CD8-positive, alpha-beta memory T cell (primary cell): ENCODE measurements around the gene IGSF10. TPM values are rescaled to one million over a fixed set of nuclear protein-coding genes. Genes with fewer than 3 reads are reported as not detected.

Source experiments
- CTCF ChIA-PET: fragments of 350-600 bp; sonication (Branson Sonifier 250); formaldehyde crosslinking; loops from one replicate; lab custom pipeline; 2021; ENCODE audit warnings: antibody characterized with exemption; lab: Charles Lee
- POLR2A ChIA-PET: fragments of 350-600 bp; sonication (Branson Sonifier 250); formaldehyde crosslinking; loops from one replicate; lab custom pipeline; 2021; ENCODE audit warnings: antibody characterized with exemption; lab: Charles Lee
- DNase-seq, 5 donors: peaks; one replicate each; pipeline versions ENCODE4 v3.0.0 to v3.0.0-alpha.2; 2020 to 2022; ENCODE audit warnings: mixed read lengths in 1 of 5
- H3K27ac ChIP-seq: one replicate; pipeline ENCODE4 v1.7.0; 2013; ENCODE audit warnings: low read depth, mild to moderate bottlenecking, low read length, moderate library complexity
- H3K27me3 ChIP-seq: 2 replicates; pipeline ENCODE4 v1.7.0; 2013; ENCODE audit warnings: low read length, mild to moderate bottlenecking; ENCODE audit not compliant: insufficient read depth, poor library complexity, severe bottlenecking
- H3K36me3 ChIP-seq: 2 replicates; pipeline ENCODE4 v1.7.0; 2013; ENCODE audit warnings: mild to moderate bottlenecking, low read length, moderate library complexity; ENCODE audit not compliant: insufficient read depth
- H3K4me1 ChIP-seq: 2 replicates; pipeline ENCODE4 v1.7.0; 2013; ENCODE audit warnings: mild to moderate bottlenecking, low read length, moderate library complexity; ENCODE audit not compliant: insufficient read depth
- H3K4me3 ChIP-seq: 2 replicates; pipeline ENCODE4 v1.7.0; 2013; ENCODE audit warnings: mild to moderate bottlenecking, low read length
- H3K9me3 ChIP-seq: 2 replicates; pipeline ENCODE4 v1.7.0; 2013; ENCODE audit warnings: mild to moderate bottlenecking, low read length
- H3K27ac Mint-ChIP-seq, 8 donors: one replicate each; pipeline ENCODE4 v1.8.0; 2020 to 2021; ENCODE audit warnings: mixed read lengths in 8 of 8, mild to moderate bottlenecking in 6 of 8, inconsistent platforms in 3 of 8, moderate library complexity in 3 of 8
- H3K27me3 Mint-ChIP-seq, 2 donors: one replicate each; pipeline ENCODE4 v1.8.0; 2020 to 2021; ENCODE audit warnings: mixed read lengths in 2 of 2, mild to moderate bottlenecking in 1 of 2, moderate library complexity in 1 of 2
- H3K36me3 Mint-ChIP-seq, 3 donors: one replicate each; pipeline ENCODE4 v1.8.0; 2020 to 2021; ENCODE audit warnings: mixed read lengths in 3 of 3, inconsistent platforms in 1 of 3, mild to moderate bottlenecking in 1 of 3
- H3K4me1 Mint-ChIP-seq, 3 donors: one replicate each; pipeline ENCODE4 v1.8.0; 2020 to 2021; ENCODE audit warnings: mixed read lengths in 3 of 3, inconsistent platforms in 1 of 3, mild to moderate bottlenecking in 1 of 3
- H3K4me3 Mint-ChIP-seq, 7 donors: one replicate each; pipeline ENCODE4 v1.8.0; 2020 to 2021; ENCODE audit warnings: mixed read lengths in 7 of 7, mild to moderate bottlenecking in 6 of 7, moderate library complexity in 4 of 7, inconsistent platforms in 2 of 7
- H3K9me3 Mint-ChIP-seq, 5 donors: one replicate each; pipeline ENCODE4 v1.8.0; 2020 to 2022; ENCODE audit warnings: mixed read lengths in 5 of 5, mild to moderate bottlenecking in 3 of 5, moderate library complexity in 2 of 5, inconsistent platforms in 1 of 5
- polyA plus RNA-seq: library from polyadenylated mRNA; unstranded; fragments of 300-500 nt; fragmentation: Illumina TruSeq; gene quantifications from one replicate; pipeline ENCODE4 v1.2.3, GENCODE V29; 2021
- total RNA-seq, 2 experiments: library from RNA; stranded (reverse); gene quantifications; one replicate each; pipeline ENCODE4 v1.2.3, GENCODE V29; 2021

IGSF10 gene
- total and polyA plus RNA-seq, 3 experiments from 2014 or later: not detected

- Mint-ChIP-seq H3K4me1 (no peaks in the 10 kb centered on the region), H3K27me3 (peaks cover 0 to 14% of the 10 kb centered on the region in 2 donors), H3K36me3 (no peaks in the 10 kb centered on the region), H3K27ac (no peak overlapping the region), H3K4me3 (no peak overlapping the region), H3K9me3 (no peaks in the 10 kb centered on the region)
- ChIA-PET POLR2A (no interaction called here), CTCF (interaction anchor here (1.3 kb wide), 1 partner anchor 40 kb away, joined by 3 read pairs; no protein-coding TSS in a partner anchor)
- Histone ChIP-seq H3K36me3 (no peaks in the 10 kb centered on the region), H3K4me3 (no peak overlapping the region), H3K27me3 (no peaks in the 10 kb centered on the region), H3K4me1 (no peaks in the 10 kb centered on the region), H3K9me3 (no peaks in the 10 kb centered on the region), H3K27ac (no peak overlapping the region)
- no peak for DNase-seq
Measured at GRCh38 chr3:151428386-151428785, 32.5 kb downstream of the IGSF10 start.

- CTCF ChIA-PET: no interaction called here
- Mint-ChIP-seq H3K4me1 (no peaks in the 10 kb centered on the region), H3K4me3 (no peak overlapping the region)
Measured at GRCh38 chr3:151426341-151426657, 34.6 kb downstream of the IGSF10 start.

GRCh38 chr3:151425627-151426340 lies 35.1 kb downstream of the IGSF10 start:
- Mint-ChIP-seq H3K9me3 (no peaks in the 10 kb centered on the region), H3K4me1 (no peaks in the 10 kb centered on the region), H3K4me3 (no peak overlapping the region), H3K27me3 (peaks cover 0 to 13% of the 10 kb centered on the region in 2 donors), H3K36me3 (no peaks in the 10 kb centered on the region), H3K27ac (no peak overlapping the region)
- ChIA-PET CTCF (interaction anchor here (0.6 kb wide), 1 partner anchor 186 kb away, joined by 3 read pairs; no protein-coding TSS in a partner anchor), POLR2A (no interaction called here)
- no peak for DNase-seq
- H3K4me1 ChIP-seq: no peaks in the 10 kb centered on the region
- H3K9me3 ChIP-seq: no peaks in the 10 kb centered on the region
- H3K27me3 ChIP-seq: no peaks in the 10 kb centered on the region
- H3K4me3 ChIP-seq: no peak overlapping the region
- no peaks in the 10 kb centered on the region for H3K36me3 ChIP-seq
- H3K27ac ChIP-seq: no peak overlapping the region

More at GRCh38 chr3:151426341-151426657, 34.6 kb downstream of the IGSF10 start:
- no peaks in the 10 kb centered on the region for H3K4me1 ChIP-seq
- H3K27ac ChIP-seq: no peak overlapping the region
- POLR2A ChIA-PET: no interaction called here
- Mint-ChIP-seq H3K36me3 (no peaks in the 10 kb centered on the region), H3K27ac (no peak overlapping the region), H3K27me3 (peaks cover 0 to 18% of the 10 kb centered on the region in 2 donors), H3K9me3 (no peaks in the 10 kb centered on the region)
- no peak for DNase-seq
- H3K9me3 ChIP-seq: no peaks in the 10 kb centered on the region
- H3K4me3 ChIP-seq: no peak overlapping the region
- H3K36me3 ChIP-seq: no peaks in the 10 kb centered on the region
- H3K27me3 ChIP-seq: no peaks in the 10 kb centered on the region

GRCh38 chr3:151423091-151423490 lies 37.8 kb downstream of the IGSF10 start:
- H3K27me3 Mint-ChIP-seq: peaks cover 0 to 12% of the 10 kb centered on the region in 2 donors
- DNase-seq: no peak
- Histone ChIP-seq H3K9me3 (no peaks in the 10 kb centered on the region), H3K4me3 (no peak overlapping the region), H3K27ac (no peak overlapping the region), H3K36me3 (no peaks in the 10 kb centered on the region), H3K27me3 (no peaks in the 10 kb centered on the region), H3K4me1 (no peaks in the 10 kb centered on the region)
- no peaks in the 10 kb centered on the region for H3K4me1 Mint-ChIP-seq
- CTCF ChIA-PET: no interaction called here
- no peaks in the 10 kb centered on the region for H3K9me3 Mint-ChIP-seq
- no peak overlapping the region for H3K4me3 Mint-ChIP-seq
- H3K27ac Mint-ChIP-seq: no peak overlapping the region
- H3K36me3 Mint-ChIP-seq: no peaks in the 10 kb centered on the region
- POLR2A ChIA-PET: no interaction called here

GRCh38 chr3:151421938-151422337 lies 38.9 kb downstream of the IGSF10 start:
- H3K4me1 Mint-ChIP-seq: no peaks in the 10 kb centered on the region
- no peak overlapping the region for H3K4me3 ChIP-seq
- H3K4me1 ChIP-seq: no peaks in the 10 kb centered on the region
- H3K9me3 ChIP-seq: no peaks in the 10 kb centered on the region
- no peaks in the 10 kb centered on the region for H3K9me3 Mint-ChIP-seq
- H3K36me3 ChIP-seq: no peaks in the 10 kb centered on the region
- no peaks in the 10 kb centered on the region for H3K36me3 Mint-ChIP-seq
- no peaks in the 10 kb centered on the region for H3K27me3 ChIP-seq
- ChIA-PET POLR2A (no interaction called here), CTCF (no interaction called here)
- H3K27ac ChIP-seq: no peak overlapping the region
- DNase-seq: no peak
- H3K27me3 Mint-ChIP-seq: peaks cover 0 to 12% of the 10 kb centered on the region in 2 donors
- no peak overlapping the region for H3K27ac Mint-ChIP-seq
- no peak overlapping the region for H3K4me3 Mint-ChIP-seq

- POLR2A ChIA-PET: no interaction called here
- H3K36me3 ChIP-seq: no peaks in the 10 kb centered on the region
- no peak for DNase-seq
Measured at GRCh38 chr3:151419806-151420205, 41.1 kb downstream of the IGSF10 start.

GRCh38 chr3:151415289-151415688 lies 45.6 kb downstream of the IGSF10 start:
- Histone ChIP-seq H3K4me1 (no peaks in the 10 kb centered on the region), H3K4me3 (no peak overlapping the region), H3K27ac (no peak overlapping the region), H3K36me3 (no peaks in the 10 kb centered on the region), H3K27me3 (no peaks in the 10 kb centered on the region), H3K9me3 (no peaks in the 10 kb centered on the region)
- peaks cover 0 to 4% (median 2%) of the 10 kb centered on the region in 5 donors for H3K9me3 Mint-ChIP-seq
- no peak overlapping the region for H3K4me3 Mint-ChIP-seq
- H3K27ac Mint-ChIP-seq: no peak overlapping the region
- H3K36me3 Mint-ChIP-seq: peaks cover 0 to 13% (median 0%) of the 10 kb centered on the region in 3 donors
- H3K27me3 Mint-ChIP-seq: peaks cover 2 to 7% of the 10 kb centered on the region in 2 donors
- CTCF ChIA-PET: no interaction called here
- no peak for DNase-seq
- H3K4me1 Mint-ChIP-seq: no peaks in the 10 kb centered on the region
- POLR2A ChIA-PET: no interaction called here

More at GRCh38 chr3:151419806-151420205, 41.1 kb downstream of the IGSF10 start:
- no peaks in the 10 kb centered on the region for H3K36me3 Mint-ChIP-seq
- H3K4me1 ChIP-seq: no peaks in the 10 kb centered on the region
- no peaks in the 10 kb centered on the region for H3K27me3 ChIP-seq
- CTCF ChIA-PET: no interaction called here
- H3K4me3 Mint-ChIP-seq: no peak overlapping the region
- no peak overlapping the region for H3K4me3 ChIP-seq
- H3K27me3 Mint-ChIP-seq: peaks cover 0 to 6% of the 10 kb centered on the region in 2 donors
- no peak overlapping the region for H3K27ac Mint-ChIP-seq
- H3K9me3 ChIP-seq: no peaks in the 10 kb centered on the region
- H3K4me1 Mint-ChIP-seq: no peaks in the 10 kb centered on the region
- H3K27ac ChIP-seq: no peak overlapping the region
- H3K9me3 Mint-ChIP-seq: no peaks in the 10 kb centered on the region

GRCh38 chr3:151412989-151413388 lies 47.9 kb downstream of the IGSF10 start:
- Mint-ChIP-seq H3K27ac (no peak overlapping the region), H3K4me3 (no peak overlapping the region), H3K27me3 (peaks cover 2 to 15% of the 10 kb centered on the region in 2 donors), H3K36me3 (peaks cover 0 to 13% (median 0%) of the 10 kb centered on the region in 3 donors), H3K4me1 (no peaks in the 10 kb centered on the region), H3K9me3 (peaks cover 0 to 4% (median 2%) of the 10 kb centered on the region in 5 donors)
- no peaks in the 10 kb centered on the region for H3K36me3 ChIP-seq
- H3K27me3 ChIP-seq: no peaks in the 10 kb centered on the region
- no peaks in the 10 kb centered on the region for H3K9me3 ChIP-seq
- POLR2A ChIA-PET: no interaction called here
- H3K4me3 ChIP-seq: no peak overlapping the region
- no peaks in the 10 kb centered on the region for H3K4me1 ChIP-seq
- H3K27ac ChIP-seq: no peak overlapping the region
- no peak for DNase-seq
- CTCF ChIA-PET: no interaction called here
